ENCODE measurements around the gene YTHDF1. TPM values are rescaled to one million over a fixed set of nuclear protein-coding genes. Genes with fewer than 3 reads are reported as not detected.

Gene YTHDF1
- total RNA-seq, 1 experiment from 2014 or later = 21.1 TPM

DNA sequence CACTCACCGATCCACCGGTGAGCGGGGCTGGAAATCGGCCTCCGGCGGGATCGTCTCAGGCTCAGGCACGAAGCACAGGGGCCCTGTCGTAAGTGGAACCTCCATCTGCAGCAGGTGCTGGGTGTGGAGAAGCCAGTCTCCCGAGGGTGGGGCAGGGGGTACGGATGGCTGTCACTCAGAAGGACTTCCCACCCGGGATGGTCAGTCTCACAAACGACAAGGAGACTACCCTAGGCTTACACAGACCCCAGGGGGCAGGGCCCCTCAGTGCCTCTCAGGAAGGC is 27.8 kb downstream of the YTHDF1 start:
- DNase-seq (ENCODE audit: extremely low read depth, low read depth) = no peak

DNA sequence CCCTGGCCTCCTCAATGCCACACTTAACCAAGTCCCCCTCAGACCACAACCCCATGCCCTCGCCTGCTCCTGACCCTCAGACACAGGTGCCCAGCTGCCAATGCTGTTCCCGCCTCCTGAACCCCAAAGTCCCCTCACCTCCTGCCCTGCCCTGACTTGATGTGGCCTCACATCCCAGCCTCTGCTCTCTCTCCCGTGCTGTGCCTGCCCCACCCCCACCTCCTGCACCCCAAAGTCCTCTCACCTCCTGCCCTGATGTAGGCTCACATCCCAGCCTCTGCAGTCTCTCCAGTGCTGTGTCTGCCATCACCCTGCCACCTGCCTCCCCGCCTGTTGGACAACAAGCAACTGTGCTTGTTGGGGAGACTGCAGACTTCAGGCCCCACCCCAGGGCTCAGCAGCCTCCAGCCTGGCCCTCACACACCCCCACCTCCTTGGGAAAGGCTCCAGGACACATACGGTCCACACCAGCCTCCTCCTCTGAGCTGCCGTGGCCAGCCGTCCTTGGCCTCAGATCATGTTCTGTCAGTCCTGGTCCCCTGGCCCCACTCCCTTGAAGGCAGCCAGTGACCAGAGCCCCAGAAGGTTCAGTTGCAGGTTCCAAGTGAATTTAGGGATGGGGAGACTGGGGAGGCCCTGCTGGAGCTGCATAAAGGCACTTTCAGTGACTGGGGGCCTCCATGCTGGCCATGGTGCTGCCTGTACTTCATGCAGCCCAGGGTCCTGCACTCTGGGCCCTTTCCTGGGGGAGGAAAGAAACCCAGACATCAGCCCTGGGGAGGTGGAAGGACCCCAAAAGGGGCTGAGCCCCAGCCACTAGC is 28.4 kb downstream of the YTHDF1 start:
- no peak for DNase-seq (ENCODE audit: extremely low read depth, low read depth)

DNA sequence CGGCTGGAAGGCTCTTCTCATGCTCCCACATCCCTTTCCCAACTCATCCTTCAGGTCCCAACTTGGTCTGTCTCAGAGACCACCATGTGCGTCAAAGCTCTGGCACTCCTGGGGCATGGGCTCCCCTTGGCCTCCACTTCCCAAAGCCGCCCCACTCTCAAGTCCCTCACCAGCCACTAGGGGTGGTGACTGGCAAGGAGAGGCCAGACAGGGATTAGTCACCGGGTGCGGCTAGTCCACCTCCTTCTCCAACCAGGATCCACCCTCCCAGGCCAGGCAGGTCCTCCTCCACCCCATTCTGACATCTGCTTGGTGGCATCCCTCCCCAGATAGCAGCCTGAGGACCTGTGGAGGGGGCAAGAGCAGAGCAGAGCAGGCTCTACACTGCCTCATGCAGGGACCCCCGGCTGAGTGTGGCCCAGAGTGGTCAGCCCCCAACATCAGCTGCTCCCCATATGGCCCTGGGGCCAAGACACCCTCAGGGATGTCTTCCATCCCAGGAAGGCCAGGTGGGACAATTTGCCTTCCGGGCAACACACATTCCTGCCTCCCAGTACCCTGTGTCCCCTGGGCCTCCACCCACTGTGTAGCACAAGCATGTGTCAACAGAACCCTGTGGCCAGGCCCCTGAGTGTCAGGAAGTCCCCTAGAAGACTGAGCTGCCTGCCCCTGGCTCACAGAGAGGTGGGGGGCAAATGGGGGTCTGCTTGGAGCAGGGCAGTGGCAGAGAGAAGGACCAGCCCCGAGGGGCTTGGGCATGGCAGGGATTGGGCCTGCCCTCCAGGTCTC is 29.2 kb downstream of the YTHDF1 start:
- DNase-seq (ENCODE audit: extremely low read depth, low read depth) = peak; percentile 26

DNA sequence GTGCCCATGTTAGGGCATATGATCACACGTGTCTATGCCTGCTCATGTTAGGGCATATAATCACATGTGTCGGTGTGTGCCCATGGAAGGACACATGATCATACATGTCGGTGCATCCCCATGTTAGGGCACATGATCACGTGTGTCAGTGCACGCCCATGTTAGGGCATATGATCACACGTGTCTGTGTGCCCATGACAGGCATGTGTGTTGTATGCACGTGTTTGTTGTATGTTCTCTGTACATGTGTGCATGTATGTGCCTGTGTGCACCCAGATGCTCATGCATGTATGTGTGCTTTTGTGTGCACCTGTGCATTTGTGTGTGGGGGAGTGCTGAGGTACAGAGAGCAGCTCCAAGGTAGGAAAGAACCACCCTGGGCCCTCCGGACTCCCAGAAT is 29.8 kb downstream of the YTHDF1 start:
- DNase-seq (ENCODE audit: extremely low read depth, low read depth) = no peak

DNA sequence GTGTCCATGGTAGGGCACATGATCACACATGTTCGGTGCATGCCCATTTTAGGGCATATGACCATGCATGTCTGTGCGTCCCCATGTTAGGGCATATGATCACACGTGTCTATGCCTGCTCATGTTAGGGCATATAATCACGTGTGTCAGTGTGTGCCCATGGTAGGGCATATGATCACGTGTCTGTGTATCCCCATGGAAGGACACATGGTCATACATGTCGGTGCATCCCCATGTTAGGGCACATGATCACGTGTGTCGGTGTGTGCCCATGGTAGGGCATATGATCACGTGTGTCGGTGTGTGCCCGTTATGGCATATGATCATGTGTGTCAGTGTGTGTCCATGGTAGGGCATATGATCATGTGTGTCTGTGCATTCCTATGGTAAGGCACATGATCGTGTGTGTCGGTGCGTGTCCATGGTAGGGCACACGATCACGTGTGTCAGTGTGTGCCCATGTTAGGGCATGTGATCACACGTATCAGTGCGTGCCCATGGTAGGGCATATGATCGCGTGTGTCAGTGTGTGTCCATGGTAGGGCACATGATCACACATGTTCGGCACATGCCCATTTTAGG is 30.6 kb downstream of the YTHDF1 start:
- no peak for DNase-seq (ENCODE audit: extremely low read depth, low read depth)

DNA sequence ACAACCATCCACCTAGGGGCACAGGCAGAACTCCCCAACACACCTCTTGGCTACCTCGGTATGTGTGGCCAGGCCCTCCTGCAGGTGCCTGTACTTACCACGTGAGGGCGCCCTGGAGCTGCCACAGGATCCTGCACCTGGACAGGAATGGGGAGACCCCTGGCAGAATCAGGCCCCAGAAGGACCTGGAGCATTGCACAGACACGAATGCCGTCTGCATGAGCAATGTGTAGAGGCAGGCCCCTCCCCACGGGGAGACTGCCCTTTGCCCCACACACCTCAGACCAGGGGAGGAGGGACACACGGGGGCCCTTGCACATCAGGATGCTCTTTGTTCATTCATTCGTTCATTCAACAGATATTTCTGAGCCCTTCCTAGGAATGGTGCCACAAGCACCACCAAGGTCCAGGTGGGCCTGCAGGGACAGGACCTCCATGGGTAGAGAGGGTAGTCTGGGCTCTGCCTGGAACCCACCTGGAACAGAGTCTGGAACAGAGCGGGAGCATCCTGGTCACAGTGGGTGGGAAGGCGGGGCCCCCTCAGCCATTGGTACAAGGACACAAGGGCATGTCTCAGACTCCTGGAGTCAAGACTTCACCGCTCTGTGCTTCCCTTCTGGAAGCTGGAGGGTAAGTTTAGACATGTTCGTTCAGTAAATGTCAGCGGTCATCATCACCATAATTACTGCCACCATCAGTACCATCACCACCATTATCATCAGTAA is 32.3 kb downstream of the YTHDF1 start:
- DNase-seq (ENCODE audit: extremely low read depth, low read depth) = peak; percentile 42

DNA sequence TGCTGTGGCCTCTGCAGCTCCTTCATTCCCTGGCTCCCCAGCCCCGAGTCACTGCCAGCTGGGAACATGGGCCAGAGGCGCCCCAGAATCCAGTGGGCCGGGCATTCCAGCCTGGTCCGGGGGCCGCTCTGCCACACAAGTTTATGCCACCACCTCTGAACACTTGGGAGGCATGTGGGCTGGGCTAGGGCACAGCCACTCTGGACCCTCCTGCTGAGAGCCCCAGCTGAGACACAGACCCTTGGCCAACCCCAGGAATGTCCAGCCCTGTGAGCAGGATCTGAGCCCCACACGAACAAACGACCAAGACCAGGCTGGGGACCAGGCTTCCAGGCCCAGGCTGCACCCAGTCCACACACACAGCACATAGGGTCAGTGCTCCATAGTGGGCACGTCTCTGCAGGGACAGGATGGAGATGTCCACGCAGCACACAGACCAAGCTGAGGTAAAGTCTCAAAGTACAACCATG is 33.0 kb downstream of the YTHDF1 start:
- no peak for DNase-seq (ENCODE audit: extremely low read depth, low read depth)

DNA sequence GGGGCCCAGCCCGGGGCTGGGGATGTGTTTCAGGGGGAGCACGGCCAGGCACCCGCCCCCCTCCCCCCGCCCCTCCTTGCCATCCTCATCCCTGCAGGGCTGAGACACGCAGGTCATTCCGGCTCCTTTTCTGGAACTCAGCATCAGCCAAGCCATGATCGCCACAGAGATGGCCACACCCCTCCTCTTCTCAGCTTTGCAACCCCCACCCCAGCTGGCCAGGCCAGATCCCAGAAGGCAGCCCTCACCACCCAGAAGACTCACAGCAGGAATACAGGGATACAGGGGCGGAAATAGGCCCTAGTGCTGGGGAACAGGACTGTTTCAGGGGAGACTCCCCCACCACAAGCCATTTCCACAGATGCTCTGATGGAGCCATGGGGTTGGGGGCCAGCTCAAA is 33.5 kb downstream of the YTHDF1 start:
- no peak for DNase-seq (ENCODE audit: extremely low read depth, low read depth)

DNA sequence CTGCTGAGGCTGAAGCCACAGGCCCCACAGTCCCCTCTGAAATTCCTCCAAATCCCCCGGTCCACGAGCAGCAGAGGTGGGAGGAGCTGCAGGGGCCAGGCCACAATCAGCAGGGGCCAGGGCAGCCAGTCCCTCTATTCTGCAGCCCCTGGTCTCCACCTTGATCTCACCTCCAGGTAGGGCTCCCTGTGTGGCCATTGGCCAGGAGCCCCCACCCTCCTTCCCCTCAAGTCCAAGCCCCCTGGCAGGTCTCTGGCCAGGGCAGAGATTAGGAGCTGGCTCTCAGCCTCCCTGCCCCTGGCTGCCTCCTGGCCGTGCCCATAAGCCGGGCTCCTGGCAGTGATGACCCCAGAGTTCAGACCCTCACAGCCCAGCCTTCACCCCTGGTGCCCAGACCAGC is 34.7 kb downstream of the YTHDF1 start:
- no peak for DNase-seq (ENCODE audit: extremely low read depth, low read depth)

DNA sequence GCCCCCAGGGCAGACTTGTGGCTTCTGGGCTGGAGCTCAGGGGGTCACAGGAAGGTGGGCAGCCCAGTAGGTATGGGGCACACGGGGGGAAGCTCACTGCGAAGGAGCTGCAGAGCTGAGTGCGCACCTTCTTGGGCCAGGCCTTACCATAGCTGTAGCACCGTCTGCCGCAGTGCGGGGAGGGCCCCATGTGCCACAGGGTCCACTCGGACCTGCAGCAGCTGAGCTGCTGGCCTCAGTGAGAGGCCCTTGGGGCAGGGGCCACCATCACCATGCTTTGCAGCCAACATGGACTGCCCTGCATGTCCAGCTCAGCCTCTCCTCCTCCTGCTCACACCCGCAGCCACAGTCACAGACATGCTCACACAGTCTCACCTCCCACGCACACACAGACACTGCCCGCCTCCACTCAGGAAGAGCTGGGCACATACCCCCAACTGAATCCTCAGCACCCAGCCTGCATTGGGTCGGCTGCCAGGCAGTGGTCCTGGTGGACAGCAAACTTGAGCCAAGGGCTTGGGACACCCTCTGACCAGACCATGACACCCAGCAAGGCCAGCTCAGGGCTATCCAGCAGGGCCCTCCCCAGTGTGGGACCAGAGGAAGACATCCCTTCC is 35.3 kb downstream of the YTHDF1 start:
- DNase-seq (ENCODE audit: extremely low read depth, low read depth) = no peak

DNA sequence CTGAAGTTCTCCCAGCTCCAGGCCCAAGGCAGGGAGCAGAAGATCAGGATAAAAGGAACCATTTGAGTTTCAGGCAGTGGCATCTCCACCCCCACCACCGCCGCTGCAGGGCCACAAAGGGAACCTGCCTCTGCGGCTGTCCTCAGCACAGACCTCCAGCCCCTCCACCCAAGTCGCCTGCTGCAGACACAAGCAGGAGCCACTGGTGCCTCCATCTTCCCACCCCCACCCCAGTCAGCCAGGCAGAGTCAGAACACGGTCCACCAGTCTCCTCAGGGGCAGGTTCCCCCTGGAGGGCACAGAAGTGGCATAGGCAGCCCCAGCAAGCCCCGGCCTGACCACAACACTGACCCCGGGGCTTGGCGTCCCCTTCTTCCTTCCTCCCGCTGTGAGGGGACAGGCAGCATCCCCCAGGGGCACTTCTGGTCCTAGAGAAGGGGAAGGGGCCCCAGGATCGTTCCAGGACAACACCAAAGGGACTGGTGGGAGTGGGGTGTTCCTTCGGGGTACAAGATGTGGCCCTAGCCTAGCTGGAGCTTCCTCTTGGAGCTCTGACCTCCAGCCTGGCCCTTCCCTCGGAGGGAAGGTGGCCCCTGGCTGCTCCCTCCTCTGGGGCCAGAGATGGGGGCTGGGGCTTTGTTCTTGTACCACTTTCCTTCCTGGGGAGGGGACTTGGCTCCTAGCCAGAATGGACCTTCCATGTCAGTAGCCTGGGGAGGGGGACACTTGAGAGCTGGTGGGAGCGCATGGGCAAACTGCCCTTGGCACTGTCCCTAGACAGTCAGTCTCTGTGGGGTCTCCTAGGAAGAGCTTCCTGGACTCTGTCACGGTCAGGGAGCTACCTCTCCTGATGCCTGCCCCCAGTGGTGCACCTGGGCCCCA is 36.0 kb downstream of the YTHDF1 start:
- no peak for DNase-seq (ENCODE audit: extremely low read depth, low read depth)

DNA sequence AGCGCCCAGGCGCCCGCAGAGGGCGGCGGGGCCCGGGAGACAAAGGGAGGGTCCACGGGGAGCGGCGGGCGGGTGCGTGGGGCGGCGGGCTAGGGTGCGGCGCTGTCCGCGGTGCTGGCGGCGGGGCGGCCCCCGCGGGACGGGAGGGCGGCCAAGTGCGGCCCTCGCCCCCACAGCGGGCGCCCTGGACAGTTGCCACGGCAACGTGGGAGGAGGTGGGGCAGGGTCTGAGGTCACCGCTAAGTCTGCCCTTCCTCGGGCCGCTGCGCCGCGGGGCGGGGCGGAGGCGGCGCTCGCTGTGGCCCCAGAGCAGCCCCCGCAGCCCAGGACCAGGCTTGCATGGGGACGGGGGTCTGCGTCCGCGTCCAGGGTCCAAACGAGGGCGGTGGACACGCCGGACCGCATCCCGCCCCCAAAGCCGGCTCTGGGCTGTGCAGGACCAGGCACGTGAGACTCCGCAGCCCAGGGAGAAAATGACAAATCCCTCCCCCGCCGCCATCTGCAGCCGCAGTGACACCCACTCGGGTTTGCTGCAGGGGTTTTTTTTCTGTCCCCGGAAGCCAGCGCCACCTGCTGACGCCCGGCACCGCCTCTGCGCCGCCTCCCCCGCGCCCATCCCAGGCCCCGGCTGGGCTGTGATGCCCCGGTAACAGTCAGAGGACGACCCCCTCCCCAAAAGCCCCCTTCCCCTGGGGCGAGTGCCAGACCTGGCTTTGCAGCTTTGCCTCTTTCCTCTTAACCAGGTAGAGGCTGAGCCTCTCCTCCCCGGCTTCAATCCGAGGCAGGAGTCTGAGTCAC is 36.8 kb downstream of the YTHDF1 start:
- DNase-seq (ENCODE audit: extremely low read depth, low read depth) = no peak

DNA sequence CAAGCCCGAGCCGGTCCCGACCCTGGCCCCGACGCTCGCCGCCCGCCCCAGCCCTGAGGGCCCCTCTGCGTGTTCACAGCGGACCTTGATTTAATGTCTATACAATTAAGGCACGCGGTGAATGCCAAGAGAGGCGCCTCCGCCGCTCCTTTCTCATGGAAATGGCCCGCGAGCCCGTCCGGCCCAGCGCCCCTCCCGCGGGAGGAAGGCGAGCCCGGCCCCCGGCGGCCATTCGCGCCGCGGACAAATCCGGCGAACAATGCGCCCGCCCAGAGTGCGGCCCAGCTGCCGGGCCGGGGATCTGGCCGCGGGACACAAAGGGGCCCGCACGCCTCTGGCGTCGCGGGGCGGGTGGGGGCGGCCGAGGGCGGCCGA is 37.5 kb downstream of the YTHDF1 start:
- no peak for DNase-seq (ENCODE audit: extremely low read depth, low read depth)

DNA sequence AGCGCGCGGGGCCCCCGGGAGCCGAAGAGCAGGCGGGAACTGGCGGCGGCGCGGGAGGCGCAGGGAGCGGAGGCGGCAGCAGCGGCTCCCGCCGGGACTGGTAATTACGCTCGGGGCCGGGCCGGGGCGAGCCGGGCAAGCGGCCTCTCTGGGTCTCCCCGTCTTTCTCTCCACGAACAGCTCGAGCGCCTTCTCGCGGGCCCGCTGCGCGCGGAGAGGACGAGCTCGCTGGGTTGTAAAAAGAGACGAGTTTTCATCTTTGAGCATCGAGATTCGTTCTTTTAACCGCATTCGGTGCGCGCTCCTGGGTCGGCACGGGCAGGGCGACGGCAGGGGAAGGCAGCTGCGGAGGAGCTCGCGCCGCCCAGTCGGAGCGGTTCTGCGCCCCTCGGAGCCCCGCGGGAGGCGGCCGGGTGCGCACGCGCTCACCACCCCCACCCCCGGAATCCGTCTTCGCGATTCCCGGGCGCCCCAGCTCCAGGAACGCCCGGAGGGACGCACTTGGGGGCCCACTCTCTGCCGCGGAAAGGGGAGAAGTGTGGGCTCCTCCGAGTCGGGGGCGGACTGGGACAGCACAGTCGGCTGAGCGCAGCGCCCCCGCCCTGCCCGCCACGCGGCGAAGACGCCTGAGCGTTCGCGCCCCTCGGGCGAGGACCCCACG is 38.0 kb downstream of the YTHDF1 start:
- no peak for DNase-seq (ENCODE audit: extremely low read depth, low read depth)

DNA sequence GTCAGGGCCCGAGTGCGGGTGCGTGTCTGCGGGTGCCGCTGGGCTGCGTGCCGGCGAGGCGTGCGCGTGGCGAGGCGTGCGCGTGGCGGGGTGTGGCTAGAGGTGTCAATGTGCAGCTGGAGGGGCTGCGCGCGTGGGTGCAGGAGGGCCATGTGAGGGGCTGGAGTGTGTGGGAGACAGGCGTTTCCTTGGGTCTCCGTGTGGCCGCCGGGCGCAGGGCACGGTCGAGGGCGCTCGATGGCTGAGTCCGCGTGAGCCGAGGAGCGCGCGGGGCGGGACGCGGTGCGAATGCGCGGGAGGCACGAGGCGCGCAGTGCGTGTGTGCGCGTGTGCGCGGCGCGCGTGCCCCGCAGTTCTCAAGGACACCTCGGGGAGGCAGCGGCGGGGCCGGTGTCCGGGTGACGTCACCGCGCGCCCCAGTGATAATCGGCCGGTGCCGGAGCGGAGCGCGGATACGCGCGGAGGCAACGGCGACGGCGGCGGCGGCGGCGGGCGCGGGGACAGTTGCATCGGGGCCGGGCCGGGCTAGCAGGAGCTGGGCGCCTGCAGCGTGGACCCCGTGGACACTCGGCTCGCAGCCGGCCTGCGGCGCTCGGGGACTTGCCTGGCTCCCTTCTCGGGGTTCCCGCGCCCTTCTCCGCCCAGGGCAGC is 38.7 kb downstream of the YTHDF1 start:
- DNase-seq (ENCODE audit: extremely low read depth, low read depth) = no peak

DNA sequence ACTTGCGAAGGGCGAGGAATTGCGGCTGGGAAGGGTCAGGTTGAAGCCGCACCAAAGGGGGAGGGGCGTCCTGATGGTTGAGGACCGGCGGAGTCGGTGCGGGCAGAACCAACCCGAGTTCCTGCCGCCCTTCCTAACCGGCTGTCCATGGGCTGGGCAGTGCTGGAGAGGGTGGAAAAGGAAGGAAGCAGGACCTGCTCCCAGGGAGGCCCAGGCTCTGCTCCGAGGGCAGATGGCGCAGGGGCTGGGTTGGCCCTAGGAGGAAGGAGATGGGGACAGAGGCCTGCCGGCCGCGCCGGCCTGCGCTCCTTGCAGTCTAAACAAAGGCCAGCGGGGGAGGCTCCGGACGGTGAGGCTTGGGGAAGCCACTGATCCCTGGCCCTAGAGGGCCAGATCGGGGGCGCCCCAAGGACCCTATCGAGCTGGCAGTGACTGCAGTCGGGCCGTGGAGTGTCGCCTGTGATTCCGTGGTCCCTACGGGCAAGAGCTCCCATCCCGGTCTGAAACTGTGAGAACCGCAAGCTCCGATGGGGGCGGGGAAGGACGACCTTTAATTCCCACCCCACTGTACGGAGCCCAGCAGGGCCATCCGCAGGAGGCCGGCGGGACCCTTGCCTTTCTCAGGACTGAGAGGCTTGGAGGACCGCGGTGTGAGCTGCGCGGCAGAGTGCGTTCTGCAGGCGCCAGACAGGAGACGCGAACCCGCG is 39.4 kb downstream of the YTHDF1 start:
- DNase-seq (ENCODE audit: extremely low read depth, low read depth) = no peak

DNA sequence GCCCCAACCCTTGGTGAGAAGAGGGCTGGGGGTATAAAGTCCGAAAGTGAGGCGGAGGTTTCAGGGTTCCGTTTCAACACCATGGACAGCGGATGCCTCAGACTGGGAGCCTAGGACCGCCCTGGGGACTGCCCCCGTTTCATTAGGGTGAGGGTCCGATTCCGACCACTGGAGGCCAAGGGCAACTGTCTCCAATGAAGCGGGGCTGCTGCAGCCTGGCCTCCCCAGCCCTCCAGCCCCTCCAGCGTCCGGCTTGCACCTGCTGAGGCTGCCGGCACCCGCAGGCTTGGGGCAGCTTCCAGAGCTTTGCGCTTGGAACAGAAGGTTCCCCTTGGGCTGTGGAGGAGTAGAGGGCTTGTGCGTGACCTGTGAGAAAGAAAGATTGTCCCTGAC is 39.9 kb downstream of the YTHDF1 start:
- no peak for DNase-seq (ENCODE audit: extremely low read depth, low read depth)
